GM21737 (cell line): ENCODE results near the gene HASPIN.
A peak's percentile ranks its signal among the peaks of the same experiment; 100 is the strongest.

Source experiments
- ATAC-seq: cut with Tn5 transposase; IDR thresholded peaks from one replicate; pipeline ENCODE4 v1.9.1; 2021; ENCODE audit warnings: mild to moderate bottlenecking, moderate library complexity; ENCODE audit not compliant: unreplicated experiment

Gene HASPIN

DNA sequence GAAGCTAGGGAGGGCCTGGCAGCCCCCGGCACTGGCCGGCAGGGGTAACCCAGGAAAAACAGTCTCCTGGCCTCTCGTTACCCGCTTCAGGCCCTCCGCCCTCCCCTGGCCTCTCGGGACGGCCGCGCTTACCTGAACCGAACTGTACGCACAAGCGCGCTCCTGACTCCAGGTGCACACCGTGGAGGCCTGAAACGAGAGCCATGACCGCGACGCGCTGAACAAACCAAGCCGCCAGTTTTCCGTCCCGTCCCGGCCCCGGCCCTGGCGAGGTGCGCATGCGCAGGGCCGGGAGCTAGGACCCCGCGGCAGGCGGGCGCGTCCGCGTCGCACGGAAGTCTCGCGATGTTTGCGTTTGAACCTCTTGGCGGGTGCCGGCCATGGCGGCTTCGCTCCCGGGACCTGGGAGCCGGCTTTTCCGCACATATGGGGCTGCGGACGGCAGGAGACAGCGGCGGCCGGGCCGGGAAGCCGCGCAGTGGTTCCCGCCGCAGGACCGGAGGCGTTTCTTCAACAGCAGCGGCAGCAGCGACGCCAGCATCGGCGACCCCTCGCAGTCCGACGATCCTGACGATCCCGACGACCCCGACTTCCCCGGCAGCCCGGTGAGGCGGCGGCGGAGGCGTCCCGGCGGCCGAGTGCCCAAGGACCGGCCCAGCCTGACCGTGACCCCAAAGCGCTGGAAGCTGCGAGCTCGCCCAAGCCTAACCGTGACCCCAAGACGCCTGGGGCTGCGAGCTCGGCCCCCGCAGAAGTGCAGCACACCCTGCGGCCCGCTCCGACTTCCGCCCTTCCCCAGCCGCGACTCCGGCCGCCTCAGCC is at the start of gene HASPIN:
TSS of gene HASPIN (plus strand) at position 348 of the 822 bp plus-strand sequence. CDS start at position 381, 33 bp downstream.
- peak; percentile 70 for ATAC-seq

DNA sequence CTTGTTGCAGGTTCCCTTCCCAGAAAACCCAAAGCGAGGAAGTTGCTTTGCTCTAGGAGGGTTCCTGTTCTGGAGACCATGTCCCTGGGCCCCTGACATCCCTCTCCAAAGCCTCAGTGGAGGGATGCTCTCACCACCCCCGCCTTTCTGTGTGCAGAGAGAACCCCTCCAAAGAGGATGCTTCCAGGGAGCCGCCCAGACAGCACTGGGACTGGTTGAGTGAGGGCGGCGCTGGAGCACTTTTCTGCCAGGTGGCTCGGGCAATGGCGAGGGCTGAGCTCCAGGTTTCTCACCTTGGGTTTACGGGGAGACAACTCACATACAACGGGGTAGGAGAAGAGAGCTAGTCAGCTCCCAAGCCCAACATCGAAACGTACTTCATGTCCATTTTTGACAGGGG is 47.8 kb upstream of the HASPIN start:
- no peak for ATAC-seq

GRCh38 chr17:3678095-3678820 is 45.4 kb upstream of the HASPIN start:
- no peak for ATAC-seq

GRCh38 chr17:3678821-3679530 is 44.7 kb upstream of the HASPIN start:
- ATAC-seq, result no peak

DNA sequence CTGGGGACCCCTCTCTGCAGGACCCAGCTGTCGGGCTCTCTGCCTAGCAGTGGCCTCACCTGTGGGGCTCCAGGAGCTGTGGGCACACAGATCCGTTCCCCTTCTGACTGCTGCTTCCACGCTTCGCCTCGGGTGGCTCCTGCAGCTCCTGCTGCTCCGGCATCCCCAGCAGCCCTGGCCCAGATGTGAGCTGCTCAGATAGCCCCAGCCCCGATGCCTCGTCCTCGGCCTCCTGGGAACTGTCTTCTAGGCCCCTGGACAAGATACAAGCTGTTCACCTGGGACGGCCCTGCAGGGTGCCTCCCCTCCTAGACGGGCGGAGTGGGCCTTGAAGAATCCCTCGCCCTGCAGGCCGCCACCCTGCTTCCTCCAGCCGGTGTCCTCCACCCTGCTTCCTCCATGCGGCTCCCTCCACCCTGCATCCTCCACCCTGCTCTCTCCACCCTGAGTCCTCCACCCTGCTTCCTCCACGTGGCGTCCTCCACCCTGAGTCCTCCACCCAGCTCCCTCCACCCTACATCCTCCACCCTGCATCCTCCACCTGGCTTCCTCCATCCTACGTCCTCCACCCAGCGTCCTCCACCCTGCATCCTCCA is 44.1 kb upstream of the HASPIN start:
- no peak for ATAC-seq

DNA sequence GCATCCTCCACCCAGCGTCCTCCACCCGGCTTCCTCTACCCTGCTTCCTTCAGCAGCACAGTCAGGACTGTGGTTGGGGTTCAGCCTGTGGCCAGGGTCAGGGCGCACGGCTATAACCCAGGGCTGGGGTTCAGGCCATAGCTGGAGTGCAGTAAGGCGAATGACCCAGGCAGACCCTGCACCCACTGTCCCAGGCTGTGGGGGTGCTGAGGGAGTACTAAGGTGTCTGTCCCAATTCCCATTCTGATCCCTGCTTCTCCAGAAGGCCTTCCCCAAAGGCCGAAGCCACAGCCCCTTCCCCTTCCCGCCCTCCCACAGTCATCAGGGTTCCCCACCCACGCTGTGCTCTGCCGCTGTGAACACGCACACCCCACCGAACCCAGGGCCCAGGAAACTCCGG is 42.6 kb upstream of the HASPIN start:
- ATAC-seq, result no peak

GRCh38 chr17:3681565-3681964 is 42.1 kb upstream of the HASPIN start:
- ATAC-seq, result no peak

DNA sequence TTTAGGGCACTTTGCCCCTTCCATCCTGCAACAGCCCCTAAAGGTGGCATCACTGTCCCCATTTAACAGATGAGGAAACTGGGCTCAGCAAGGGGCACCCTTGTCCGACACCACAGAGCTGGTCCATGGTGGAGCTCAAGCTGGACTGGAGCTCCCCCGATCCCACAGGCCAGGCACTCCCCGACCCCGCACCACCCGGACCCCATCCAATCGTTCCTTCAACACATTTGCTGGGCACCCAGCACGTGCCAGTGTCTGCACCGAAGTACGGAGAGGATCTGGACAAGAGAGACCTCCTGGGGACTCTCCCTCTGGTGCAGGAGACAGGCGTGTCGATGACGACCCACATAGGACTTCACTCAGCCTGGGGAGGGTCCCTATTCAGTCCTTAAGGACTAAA is 41.7 kb upstream of the HASPIN start:
- ATAC-seq, result no peak

GRCh38 chr17:3683054-3683511 is 40.6 kb upstream of the HASPIN start:
- ATAC-seq, result no peak

DNA sequence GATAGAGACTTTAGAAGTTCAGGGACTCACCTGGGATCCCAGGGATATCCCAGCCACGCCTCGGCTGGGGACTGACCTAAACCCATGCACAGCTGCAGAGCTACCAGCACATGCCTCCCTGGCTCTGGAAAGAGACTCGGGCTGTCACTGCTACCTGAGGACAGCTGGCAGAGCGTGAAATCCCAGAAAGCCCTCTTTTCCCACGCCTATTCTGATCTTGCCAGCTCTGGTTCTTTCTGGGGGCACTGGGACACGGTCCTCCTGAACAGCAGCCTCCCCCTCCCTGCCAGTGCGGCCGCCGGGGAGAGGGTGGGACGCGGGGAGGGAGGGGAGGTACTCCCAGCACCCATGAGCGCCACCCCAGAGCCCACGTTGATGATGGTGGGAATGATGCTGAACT is 38.5 kb upstream of the HASPIN start:
- ATAC-seq, result no peak

GRCh38 chr17:3688027-3688553 is 35.6 kb upstream of the HASPIN start:
- ATAC-seq, result no peak

- ATAC-seq, result no peak
Observed at GRCh38 chr17:3688852-3689261, 34.8 kb upstream of the HASPIN start.

DNA sequence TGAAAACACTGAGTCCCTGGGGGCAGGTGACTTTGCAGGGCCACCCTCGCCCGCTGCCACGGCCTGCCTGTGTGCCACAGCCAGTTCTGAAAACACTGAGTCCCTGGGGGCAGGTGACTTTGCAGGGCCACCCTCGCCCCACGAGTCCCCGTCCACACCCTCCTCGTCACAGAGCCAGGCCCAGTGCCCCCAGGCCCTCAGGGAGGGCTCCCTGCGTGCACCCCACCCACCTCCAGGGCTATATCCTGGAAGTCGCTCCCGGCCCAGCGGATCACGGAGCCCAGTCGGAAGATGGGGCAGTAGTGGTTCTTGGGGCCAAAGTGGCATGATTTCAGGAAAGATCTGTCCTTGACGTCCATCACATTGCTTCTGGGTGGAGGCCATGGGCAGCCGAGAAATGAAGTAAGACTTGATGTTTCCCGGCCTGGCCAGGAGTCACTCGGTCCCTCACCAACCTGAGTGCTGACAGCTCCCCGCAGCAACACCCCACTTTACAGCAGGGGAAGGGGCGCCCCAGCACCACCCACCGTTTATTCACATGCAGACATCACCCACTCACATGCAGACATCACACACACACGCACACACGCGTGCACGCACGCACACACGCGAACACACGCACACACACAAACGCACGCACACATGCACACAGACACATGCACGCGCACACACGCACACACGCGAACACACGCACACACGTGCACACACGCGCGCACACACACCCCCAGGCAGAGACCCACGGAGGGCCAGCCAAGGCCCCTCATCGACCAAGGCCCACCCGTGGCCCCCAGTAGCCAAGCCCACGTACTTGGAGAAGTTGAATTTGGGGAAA is 34.2 kb upstream of the HASPIN start:
- ATAC-seq, result no peak

- no peak for ATAC-seq
Observed at GRCh38 chr17:3690094-3690715, 33.5 kb upstream of the HASPIN start.

GRCh38 chr17:3691617-3692067 is 32.1 kb upstream of the HASPIN start:
- no peak for ATAC-seq

- ATAC-seq, result no peak
Observed at GRCh38 chr17:3692346-3692745, 31.4 kb upstream of the HASPIN start.

DNA sequence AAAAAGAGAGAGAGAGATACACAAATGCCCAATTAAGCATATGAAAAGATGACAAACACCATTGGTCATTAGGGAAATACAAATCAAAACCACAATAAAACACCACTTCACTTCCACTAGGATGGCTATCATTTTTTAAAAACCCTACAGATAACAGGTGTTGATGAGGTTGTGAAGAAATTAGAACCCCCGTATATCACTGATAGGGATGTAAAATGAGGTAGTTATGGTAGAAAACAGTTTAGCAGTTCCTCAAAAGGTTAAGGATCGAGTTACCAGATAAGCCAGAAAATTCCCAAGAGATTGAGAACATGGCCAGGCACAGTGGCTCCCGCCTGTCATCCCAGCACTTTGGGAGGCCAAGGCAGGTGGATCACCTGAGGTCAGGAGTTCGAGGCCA is 30.6 kb upstream of the HASPIN start:
- ATAC-seq, result no peak

GRCh38 chr17:3693829-3694231 is 29.9 kb upstream of the HASPIN start:
- ATAC-seq, result peak; percentile 52

DNA sequence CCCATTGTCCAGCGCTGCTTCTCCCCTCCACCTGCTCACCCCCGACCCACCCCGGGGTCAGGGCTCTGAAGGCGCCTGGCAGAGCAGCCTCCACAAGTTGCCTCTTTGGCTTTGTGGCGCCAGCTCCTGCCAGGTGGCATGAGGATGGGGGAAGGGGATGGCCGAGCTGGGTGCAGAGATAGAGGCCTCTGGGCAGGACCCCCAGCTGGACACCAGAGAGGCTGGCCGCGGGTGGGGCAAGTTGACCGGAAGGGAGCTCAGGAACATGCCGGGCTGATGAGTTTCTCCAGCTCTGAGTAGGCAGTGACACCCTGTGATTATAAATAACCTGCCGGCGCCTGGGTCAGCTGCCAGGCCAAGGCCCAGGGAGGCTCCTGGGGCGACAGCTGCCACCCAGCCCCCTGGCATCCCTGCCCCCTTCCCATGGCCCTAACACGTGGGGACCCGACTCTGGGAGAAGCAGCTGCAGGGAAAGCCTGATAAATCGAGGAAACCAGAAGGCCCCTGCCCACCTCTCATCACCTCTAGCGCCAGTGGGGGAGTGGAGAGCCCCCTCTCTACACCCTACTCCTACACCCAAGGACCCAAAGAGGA is 28.5 kb upstream of the HASPIN start:
- ATAC-seq, result no peak
